ENCODE results near the gene ZNF609.
A peak's percentile ranks its signal among the peaks of the same experiment; 100 is the strongest.

Gene ZNF609

DNA sequence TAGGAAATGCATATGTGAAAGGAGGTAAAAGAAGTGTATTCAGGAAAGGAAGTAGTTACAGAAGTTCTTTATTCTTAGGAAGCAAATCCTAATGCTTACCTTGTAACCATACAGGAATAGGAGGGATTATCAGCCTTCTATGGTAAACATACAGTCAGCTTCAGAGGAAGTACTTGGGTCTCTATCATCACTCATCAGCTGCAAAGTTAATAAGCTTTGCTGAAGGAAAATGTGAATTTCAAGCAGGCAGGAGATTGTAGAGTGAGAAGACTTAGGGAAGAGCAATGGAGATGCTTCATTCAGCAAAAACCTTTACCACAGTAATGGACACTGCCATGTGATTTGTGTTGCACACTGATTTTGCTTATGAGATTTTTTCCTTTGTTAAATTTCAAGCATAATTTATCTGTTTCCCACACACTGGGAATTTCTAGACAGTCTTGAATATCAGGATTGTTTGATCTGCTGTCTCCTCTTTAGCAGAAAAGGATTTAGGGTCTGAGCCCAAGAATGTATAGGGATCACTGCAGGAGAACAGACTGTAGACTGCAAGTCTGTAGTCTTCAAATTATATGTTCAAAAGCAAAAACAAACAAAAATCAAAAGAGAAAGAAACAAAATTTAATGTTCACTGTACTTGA lies 150.8 kb downstream of the ZNF609 start:
- Histone ChIP-seq H3K27ac (ENCODE audit: low read depth, low read length) (peak overlapping the region; percentile 17), H3K36me3 (ENCODE audit: control insufficient read depth in 5 of 5, insufficient read depth in 5 of 5, low read length in 5 of 5) (no peaks in the 10 kb centered on the region), H3K9ac (ENCODE audit: low read length in 5 of 5) (peak overlapping the region in 1 of 5 donors; percentile 16), H3K27me3 (ENCODE audit: control insufficient read depth in 5 of 5, insufficient read depth in 4 of 5, low read length in 5 of 5) (no peaks in the 10 kb centered on the region), H3K9me3 (ENCODE audit: control insufficient read depth in 5 of 5, low read length in 5 of 5) (no peaks in the 10 kb centered on the region), H3K4me1 (ENCODE audit: control insufficient read depth in 5 of 5, insufficient read depth in 5 of 5, low read length in 5 of 5) (peaks cover 0 to 11% (median 7%) of the 10 kb centered on the region in 5 donors), H3K4me3 (ENCODE audit: low read depth in 1 of 5, low read length in 5 of 5) (no peak overlapping the region)

DNA sequence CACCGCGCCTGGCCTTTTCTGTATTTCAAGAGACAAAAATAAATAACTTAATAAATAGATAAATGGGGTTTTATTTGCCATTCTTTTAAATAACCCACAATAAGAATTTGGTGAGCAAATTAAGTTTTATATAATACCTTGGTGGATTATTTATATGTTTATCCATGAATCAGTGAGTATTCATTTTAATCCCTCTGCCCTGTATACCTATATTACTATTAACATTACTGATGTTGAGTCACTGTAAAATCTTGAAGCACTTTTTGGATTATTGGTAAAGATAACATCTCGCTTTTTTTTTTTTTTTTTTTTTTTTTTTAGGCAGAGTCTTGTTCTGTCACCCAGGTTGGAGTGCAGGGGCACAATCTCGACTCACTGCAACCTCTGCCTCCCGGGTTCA lies 154.1 kb downstream of the ZNF609 start:
- Histone ChIP-seq H3K27me3 (ENCODE audit: control insufficient read depth in 5 of 5, insufficient read depth in 4 of 5, low read length in 5 of 5) (no peaks in the 10 kb centered on the region), H3K27ac (ENCODE audit: low read depth, low read length) (no peak overlapping the region), H3K4me3 (ENCODE audit: low read depth in 1 of 5, low read length in 5 of 5) (no peak overlapping the region), H3K4me1 (ENCODE audit: control insufficient read depth in 5 of 5, insufficient read depth in 5 of 5, low read length in 5 of 5) (peaks cover 0 to 11% (median 9%) of the 10 kb centered on the region in 5 donors), H3K9me3 (ENCODE audit: control insufficient read depth in 5 of 5, low read length in 5 of 5) (no peaks in the 10 kb centered on the region), H3K36me3 (ENCODE audit: control insufficient read depth in 5 of 5, insufficient read depth in 5 of 5, low read length in 5 of 5) (no peaks in the 10 kb centered on the region), H3K9ac (ENCODE audit: low read length in 5 of 5) (no peak overlapping the region)

DNA sequence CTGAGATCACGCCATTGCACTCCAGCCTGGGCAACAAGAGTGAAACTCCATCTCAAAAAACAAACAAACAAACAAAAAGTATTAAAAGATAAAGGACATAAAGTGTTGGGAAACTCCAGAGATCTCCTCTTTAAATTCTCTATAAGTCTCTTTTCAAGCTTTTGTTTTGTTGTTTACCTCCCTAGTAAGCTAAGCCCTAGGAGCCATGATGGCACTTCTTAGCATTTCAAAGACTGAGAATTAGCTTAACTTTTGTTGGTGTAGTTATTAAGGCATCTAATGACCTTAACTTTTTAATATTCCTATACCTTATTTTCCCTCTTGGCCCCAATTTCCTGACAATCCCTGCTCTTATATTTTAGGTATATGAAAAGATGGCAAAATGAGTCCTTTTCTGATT lies 157.3 kb downstream of the ZNF609 start:
- H3K9me3 ChIP-seq (ENCODE audit: control insufficient read depth in 5 of 5, low read length in 5 of 5), result no peaks in the 10 kb centered on the region
- peaks cover 0 to 1% (median 0%) of the 10 kb centered on the region in 5 donors for H3K36me3 ChIP-seq (ENCODE audit: control insufficient read depth in 5 of 5, insufficient read depth in 5 of 5, low read length in 5 of 5)
- H3K4me1 ChIP-seq (ENCODE audit: control insufficient read depth in 5 of 5, insufficient read depth in 5 of 5, low read length in 5 of 5), result peaks cover 0 to 6% (median 5%) of the 10 kb centered on the region in 5 donors
- H3K27me3 ChIP-seq (ENCODE audit: control insufficient read depth in 5 of 5, insufficient read depth in 4 of 5, low read length in 5 of 5), result no peaks in the 10 kb centered on the region
- H3K27ac ChIP-seq (ENCODE audit: low read depth, low read length), result no peak overlapping the region
- no peak overlapping the region for H3K4me3 ChIP-seq (ENCODE audit: low read depth in 1 of 5, low read length in 5 of 5)
- H3K9ac ChIP-seq (ENCODE audit: low read length in 5 of 5), result no peak overlapping the region

DNA sequence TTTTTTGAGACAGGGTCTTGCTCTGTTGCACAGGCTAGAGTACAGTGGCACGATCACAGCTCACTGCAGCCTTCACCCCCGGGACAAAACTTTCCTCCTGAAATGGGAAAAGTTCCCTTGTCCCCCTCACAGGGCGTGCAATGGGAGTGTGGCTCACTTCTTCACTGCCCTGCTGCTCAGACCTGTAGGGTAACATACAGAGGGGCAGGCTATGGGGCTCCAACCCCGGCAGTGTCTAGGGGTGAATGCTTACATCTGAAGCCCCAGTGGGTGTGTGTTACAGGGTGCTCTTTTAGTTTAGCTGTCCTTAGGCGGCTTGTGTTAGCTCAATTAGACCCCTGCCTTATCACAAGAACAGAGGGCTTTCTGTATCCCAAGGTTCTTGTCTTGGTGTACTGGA lies 157.8 kb downstream of the ZNF609 start:
- Histone ChIP-seq H3K4me3 (ENCODE audit: low read depth in 1 of 5, low read length in 5 of 5) (no peak overlapping the region), H3K4me1 (ENCODE audit: control insufficient read depth in 5 of 5, insufficient read depth in 5 of 5, low read length in 5 of 5) (peaks cover 0 to 8% (median 6%) of the 10 kb centered on the region in 5 donors), H3K36me3 (ENCODE audit: control insufficient read depth in 5 of 5, insufficient read depth in 5 of 5, low read length in 5 of 5) (peaks cover 0 to 5% (median 3%) of the 10 kb centered on the region in 5 donors), H3K27me3 (ENCODE audit: control insufficient read depth in 5 of 5, insufficient read depth in 4 of 5, low read length in 5 of 5) (no peaks in the 10 kb centered on the region), H3K9ac (ENCODE audit: low read length in 5 of 5) (no peak overlapping the region), H3K27ac (ENCODE audit: low read depth, low read length) (no peak overlapping the region), H3K9me3 (ENCODE audit: control insufficient read depth in 5 of 5, low read length in 5 of 5) (no peaks in the 10 kb centered on the region)

DNA sequence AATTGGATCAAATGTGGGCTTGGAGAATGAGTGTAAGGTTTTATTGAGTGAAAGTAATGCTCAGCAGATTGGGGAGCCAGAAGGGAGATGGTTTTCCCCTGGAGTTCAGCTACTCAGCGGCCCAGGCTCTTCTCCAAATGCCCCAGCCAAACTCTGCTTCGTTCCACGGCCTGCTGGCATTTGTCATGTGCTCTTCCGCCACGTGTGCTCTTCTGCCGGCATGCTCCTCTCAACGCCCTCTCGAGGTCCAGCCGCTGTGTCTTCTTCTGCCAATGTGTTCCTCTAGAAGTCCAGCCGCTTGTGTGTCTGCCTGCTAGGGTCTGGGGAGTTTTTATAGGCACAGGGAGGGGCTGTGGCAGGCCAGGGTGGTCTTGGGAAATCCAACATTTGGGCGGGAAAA lies 158.2 kb downstream of the ZNF609 start:
- Histone ChIP-seq H3K27me3 (ENCODE audit: control insufficient read depth in 5 of 5, insufficient read depth in 4 of 5, low read length in 5 of 5) (no peaks in the 10 kb centered on the region), H3K4me1 (ENCODE audit: control insufficient read depth in 5 of 5, insufficient read depth in 5 of 5, low read length in 5 of 5) (peaks cover 0 to 8% (median 6%) of the 10 kb centered on the region in 5 donors)

DNA sequence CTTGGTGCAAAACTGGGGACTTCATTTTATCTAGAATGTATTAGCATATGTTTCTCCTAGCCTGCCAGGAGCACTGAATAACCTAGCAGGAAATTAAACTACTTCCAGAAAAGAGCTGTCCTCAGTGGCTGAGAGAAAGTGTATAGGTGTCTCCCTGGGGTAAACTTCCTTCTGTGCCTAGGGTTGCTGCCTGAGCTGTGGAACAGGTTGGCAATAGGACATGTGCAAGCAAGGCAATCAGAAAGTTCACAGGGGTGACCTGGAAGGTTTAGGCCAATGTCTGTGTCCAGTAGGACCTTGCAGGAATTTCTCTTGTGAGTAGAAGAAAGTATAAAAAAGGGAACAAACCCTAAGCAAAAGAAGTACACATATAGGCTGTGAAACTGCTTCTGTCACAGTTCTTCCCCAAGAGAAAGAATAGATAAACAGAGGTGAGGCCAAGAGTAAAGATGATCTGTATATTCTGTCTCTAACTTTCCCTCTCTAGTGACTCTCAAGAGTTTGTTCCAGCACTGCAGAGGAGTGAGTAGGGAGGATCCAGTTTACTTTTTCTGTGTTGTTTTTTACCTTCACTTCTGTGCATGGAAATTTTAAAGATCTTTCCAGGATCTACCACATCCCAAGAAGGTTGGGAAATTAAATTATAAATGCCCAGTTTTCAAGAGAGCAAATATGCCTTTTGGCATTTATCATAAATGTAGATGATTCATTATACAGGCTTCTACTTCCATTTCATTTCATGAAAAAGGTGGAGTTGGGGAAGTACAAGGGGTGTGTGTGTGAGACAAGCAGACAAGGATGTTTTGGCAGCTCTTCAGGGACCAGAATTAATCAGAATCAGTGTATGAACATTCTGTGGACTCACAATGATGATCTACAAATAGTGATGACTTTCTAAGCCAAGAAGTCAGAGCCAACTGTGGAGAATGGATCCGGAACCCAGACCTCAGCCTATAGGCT lies 159.8 kb downstream of the ZNF609 start:
- H3K27ac ChIP-seq (ENCODE audit: low read depth, low read length), result no peak overlapping the region
- peaks cover 5 to 12% (median 8%) of the 10 kb centered on the region in 5 donors for H3K36me3 ChIP-seq (ENCODE audit: control insufficient read depth in 5 of 5, insufficient read depth in 5 of 5, low read length in 5 of 5)
- H3K9me3 ChIP-seq (ENCODE audit: control insufficient read depth in 5 of 5, low read length in 5 of 5), result no peaks in the 10 kb centered on the region
- H3K9ac ChIP-seq (ENCODE audit: low read length in 5 of 5), result no peak overlapping the region
- H3K4me1 ChIP-seq (ENCODE audit: control insufficient read depth in 5 of 5, insufficient read depth in 5 of 5, low read length in 5 of 5), result peaks cover 0 to 8% (median 6%) of the 10 kb centered on the region in 5 donors
- H3K27me3 ChIP-seq (ENCODE audit: control insufficient read depth in 5 of 5, insufficient read depth in 4 of 5, low read length in 5 of 5), result no peaks in the 10 kb centered on the region
- no peak overlapping the region for H3K4me3 ChIP-seq (ENCODE audit: low read depth in 1 of 5, low read length in 5 of 5)

More for the DNA sequence above, 158.2 kb downstream of the ZNF609 start:
- Histone ChIP-seq H3K36me3 (ENCODE audit: control insufficient read depth in 5 of 5, insufficient read depth in 5 of 5, low read length in 5 of 5) (peaks cover 0 to 9% (median 6%) of the 10 kb centered on the region in 5 donors), H3K9ac (ENCODE audit: low read length in 5 of 5) (no peak overlapping the region), H3K4me3 (ENCODE audit: low read depth in 1 of 5, low read length in 5 of 5) (no peak overlapping the region), H3K27ac (ENCODE audit: low read depth, low read length) (no peak overlapping the region), H3K9me3 (ENCODE audit: control insufficient read depth in 5 of 5, low read length in 5 of 5) (no peaks in the 10 kb centered on the region)

DNA sequence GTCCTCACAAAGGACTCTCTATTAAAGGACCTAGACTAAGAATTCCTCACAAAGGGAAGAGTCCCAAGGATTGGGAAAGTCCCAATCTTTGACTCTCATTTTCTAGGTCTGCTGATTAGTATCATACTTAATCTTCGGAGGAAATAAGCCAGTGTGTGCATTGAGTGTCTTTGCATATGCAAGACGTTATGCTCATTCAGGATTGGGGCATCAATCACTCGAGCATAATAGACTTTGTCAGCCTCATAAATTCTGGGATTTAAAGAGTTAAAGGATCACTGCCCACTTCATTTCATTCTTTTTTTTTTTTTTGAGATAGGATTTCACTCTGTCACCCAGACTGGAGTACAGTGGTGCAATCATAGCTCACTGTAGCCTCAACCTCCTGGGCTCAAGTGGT lies 160.7 kb downstream of the ZNF609 start:
- Histone ChIP-seq H3K9ac (ENCODE audit: low read length in 5 of 5) (no peak overlapping the region), H3K36me3 (ENCODE audit: control insufficient read depth in 5 of 5, insufficient read depth in 5 of 5, low read length in 5 of 5) (peaks cover 5 to 12% (median 8%) of the 10 kb centered on the region in 5 donors), H3K27ac (ENCODE audit: low read depth, low read length) (no peak overlapping the region), H3K9me3 (ENCODE audit: control insufficient read depth in 5 of 5, low read length in 5 of 5) (no peaks in the 10 kb centered on the region), H3K4me1 (ENCODE audit: control insufficient read depth in 5 of 5, insufficient read depth in 5 of 5, low read length in 5 of 5) (peaks cover 0 to 8% (median 6%) of the 10 kb centered on the region in 5 donors), H3K27me3 (ENCODE audit: control insufficient read depth in 5 of 5, insufficient read depth in 4 of 5, low read length in 5 of 5) (no peaks in the 10 kb centered on the region), H3K4me3 (ENCODE audit: low read depth in 1 of 5, low read length in 5 of 5) (no peak overlapping the region)

DNA sequence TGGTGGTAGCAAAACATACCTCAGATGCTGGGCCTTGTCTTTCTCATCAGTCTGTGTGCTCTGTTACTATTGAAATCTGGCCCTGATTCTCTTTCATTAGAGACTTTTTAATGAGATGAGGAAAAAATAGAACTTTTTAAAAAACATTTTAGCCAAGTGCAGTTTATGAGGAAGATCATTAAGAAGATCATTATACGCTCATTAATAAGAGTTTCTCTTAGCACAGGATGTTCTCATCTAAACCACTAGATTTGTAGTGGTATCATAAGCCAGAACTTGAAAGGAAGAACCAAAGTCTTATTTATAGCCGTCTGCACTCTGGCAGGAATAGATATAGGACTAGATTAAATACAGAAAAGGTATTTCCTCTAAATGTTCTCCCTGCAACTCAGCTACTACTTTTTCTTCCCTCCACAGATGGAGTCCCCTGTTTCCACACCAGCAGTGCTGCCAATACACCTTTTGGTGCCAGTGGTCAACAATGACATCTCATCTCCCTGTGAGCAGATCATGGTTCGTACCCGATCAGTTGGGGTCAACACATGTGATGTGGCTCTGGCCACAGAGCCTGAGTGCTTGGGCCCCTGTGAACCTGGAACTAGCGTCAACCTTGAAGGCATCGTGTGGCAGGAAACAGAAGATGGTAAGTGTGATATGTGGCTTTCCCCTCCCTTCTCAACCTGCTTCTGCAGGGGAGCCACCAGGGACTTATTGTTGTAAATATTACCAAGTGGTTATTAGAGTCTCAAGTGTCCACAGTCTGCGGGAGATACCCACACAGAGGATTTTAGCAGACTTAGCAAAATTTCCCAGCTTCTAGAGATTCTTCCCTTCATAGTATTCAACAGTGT lies 162.3 kb downstream of the ZNF609 start:
- Histone ChIP-seq H3K9me3 (ENCODE audit: control insufficient read depth in 5 of 5, low read length in 5 of 5) (no peaks in the 10 kb centered on the region), H3K4me3 (ENCODE audit: low read depth in 1 of 5, low read length in 5 of 5) (no peak overlapping the region), H3K4me1 (ENCODE audit: control insufficient read depth in 5 of 5, insufficient read depth in 5 of 5, low read length in 5 of 5) (peaks cover 0 to 8% (median 6%) of the 10 kb centered on the region in 5 donors), H3K27ac (ENCODE audit: low read depth, low read length) (no peak overlapping the region), H3K9ac (ENCODE audit: low read length in 5 of 5) (no peak overlapping the region), H3K36me3 (ENCODE audit: control insufficient read depth in 5 of 5, insufficient read depth in 5 of 5, low read length in 5 of 5) (peaks cover 5 to 17% (median 9%) of the 10 kb centered on the region in 5 donors), H3K27me3 (ENCODE audit: control insufficient read depth in 5 of 5, insufficient read depth in 4 of 5, low read length in 5 of 5) (no peaks in the 10 kb centered on the region)

DNA sequence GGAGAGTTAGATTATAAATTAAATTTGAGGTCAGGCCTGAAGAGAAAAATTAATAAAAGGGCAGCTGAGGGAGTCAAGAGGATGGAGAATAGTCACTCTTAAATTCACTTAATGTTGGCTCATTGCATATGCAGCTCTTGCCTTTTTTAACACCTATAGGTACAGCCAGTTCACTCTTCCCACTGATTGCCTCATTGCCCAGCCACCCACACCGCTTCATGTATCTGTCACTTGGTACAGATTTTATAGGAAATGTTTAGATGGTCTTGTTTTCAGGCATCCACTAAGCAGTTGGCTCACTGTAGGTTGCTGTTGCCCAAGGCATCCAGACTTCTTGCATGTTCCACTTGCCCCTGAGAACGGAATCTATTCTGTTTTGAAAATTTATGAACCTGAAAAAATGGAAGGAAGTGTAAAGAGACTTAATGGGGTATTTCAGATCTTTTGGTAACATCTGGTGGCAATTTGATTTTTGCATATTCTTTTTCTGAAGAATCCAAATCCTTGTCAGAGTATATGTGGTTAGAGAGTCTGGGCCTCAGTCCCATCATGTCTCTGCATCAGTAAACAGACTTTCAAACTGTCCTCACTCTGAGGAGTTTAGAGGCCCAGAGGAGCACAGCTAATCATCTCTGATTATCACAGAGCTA lies 163.1 kb downstream of the ZNF609 start:
- H3K9me3 ChIP-seq (ENCODE audit: control insufficient read depth in 5 of 5, low read length in 5 of 5), result no peaks in the 10 kb centered on the region
- H3K4me3 ChIP-seq (ENCODE audit: low read depth in 1 of 5, low read length in 5 of 5), result no peak overlapping the region
- no peaks in the 10 kb centered on the region for H3K27me3 ChIP-seq (ENCODE audit: control insufficient read depth in 5 of 5, insufficient read depth in 4 of 5, low read length in 5 of 5)
- peaks cover 5 to 17% (median 9%) of the 10 kb centered on the region in 5 donors for H3K36me3 ChIP-seq (ENCODE audit: control insufficient read depth in 5 of 5, insufficient read depth in 5 of 5, low read length in 5 of 5)
- H3K4me1 ChIP-seq (ENCODE audit: control insufficient read depth in 5 of 5, insufficient read depth in 5 of 5, low read length in 5 of 5), result peaks cover 0 to 8% (median 6%) of the 10 kb centered on the region in 5 donors
- H3K27ac ChIP-seq (ENCODE audit: low read depth, low read length), result no peak overlapping the region
- no peak overlapping the region for H3K9ac ChIP-seq (ENCODE audit: low read length in 5 of 5)
